Measurements from ENCODE around the gene PRKCH. TPM values are rescaled to one million over a fixed set of nuclear protein-coding genes. Genes with fewer than 3 reads are reported as not detected.
"Not testable (repeated sequence)": the region's sequence is repeated elsewhere in the genome, so short reads cannot be mapped to it uniquely, and the experiment has no call there.

Gene PRKCH
- total RNA-seq, 1 donor from 2014 or later = 43.0 TPM

- DNase-seq (ENCODE audit: low spot score) = no peak
Observed at GRCh38 chr14:61388976-61389576, 67.7 kb downstream of the PRKCH start.

GRCh38 chr14:61391119-61391518 lies 69.7 kb downstream of the PRKCH start:
- DNase-seq (ENCODE audit: low spot score) = no peak

- no peak for DNase-seq (ENCODE audit: low spot score)
Observed at GRCh38 chr14:61392297-61392696, 70.9 kb downstream of the PRKCH start.

GRCh38 chr14:61394542-61394941 lies 73.2 kb downstream of the PRKCH start:
- DNase-seq (ENCODE audit: low spot score) = no peak

GRCh38 chr14:61395115-61395725 lies 73.8 kb downstream of the PRKCH start:
- DNase-seq (ENCODE audit: low spot score) = no peak

- no peak for DNase-seq (ENCODE audit: low spot score)
Observed at GRCh38 chr14:61396279-61396678, 74.9 kb downstream of the PRKCH start.

- no peak for DNase-seq (ENCODE audit: low spot score)
Observed at GRCh38 chr14:61396694-61397093, 75.3 kb downstream of the PRKCH start.

GRCh38 chr14:61397615-61398014 lies 76.2 kb downstream of the PRKCH start:
- DNase-seq (ENCODE audit: low spot score) = no peak

- no peak for DNase-seq (ENCODE audit: low spot score)
Observed at GRCh38 chr14:61398221-61398620, 76.8 kb downstream of the PRKCH start.

- no peak for DNase-seq (ENCODE audit: low spot score)
Observed at GRCh38 chr14:61399365-61399764, 78.0 kb downstream of the PRKCH start.

- DNase-seq (ENCODE audit: low spot score) = no peak
Observed at GRCh38 chr14:61401461-61401860, 80.1 kb downstream of the PRKCH start.

GRCh38 chr14:61403411-61403810 lies 82.0 kb downstream of the PRKCH start:
- no peak for DNase-seq (ENCODE audit: low spot score)

- DNase-seq (ENCODE audit: low spot score) = no peak
Observed at GRCh38 chr14:61404637-61405036, 83.3 kb downstream of the PRKCH start.

- DNase-seq (ENCODE audit: low spot score) = no peak
Observed at GRCh38 chr14:61406198-61406597, 84.8 kb downstream of the PRKCH start.

- no peak for DNase-seq (ENCODE audit: low spot score)
Observed at GRCh38 chr14:61406675-61407074, 85.3 kb downstream of the PRKCH start.

GRCh38 chr14:61408498-61408897 lies 87.1 kb downstream of the PRKCH start:
- no peak for DNase-seq (ENCODE audit: low spot score)

GRCh38 chr14:61409782-61410181 lies 88.4 kb downstream of the PRKCH start:
- DNase-seq (ENCODE audit: low spot score) = no peak

- not testable (repeated sequence) for DNase-seq (ENCODE audit: low spot score)
Observed at GRCh38 chr14:61415934-61416333, 94.6 kb downstream of the PRKCH start.

- no peak for DNase-seq (ENCODE audit: low spot score)
Observed at GRCh38 chr14:61416591-61416990, 95.2 kb downstream of the PRKCH start.

- no peak for DNase-seq (ENCODE audit: low spot score)
Observed at GRCh38 chr14:61417141-61417540, 95.8 kb downstream of the PRKCH start.

GRCh38 chr14:61417883-61418455 lies 96.6 kb downstream of the PRKCH start:
- no peak for DNase-seq (ENCODE audit: low spot score)

- DNase-seq (ENCODE audit: low spot score) = no peak
Observed at GRCh38 chr14:61418746-61419145, 97.4 kb downstream of the PRKCH start.

- DNase-seq (ENCODE audit: low spot score) = no peak
Observed at GRCh38 chr14:61419201-61419600, 97.8 kb downstream of the PRKCH start.

Measured in mesenteric fat pad (tissue), 1 donor.